IMR-90 (cell line): Measurements from ENCODE around the gene PCDH20. TPM values are rescaled to one million over a fixed set of nuclear protein-coding genes. Genes with fewer than 3 reads are reported as not detected.

Source experiments
- ATAC-seq: fragments of 200-7000 bp; cut with Tn5 transposase; 2 replicates; pipeline ENCODE4 v1.9.1; 2020; ENCODE audit warnings: low read depth, mild to moderate bottlenecking, moderate library complexity
- BruUV-seq: library from RNA; stranded (reverse); fragments of 400-500 nt; replicated peaks from 2 replicates; lab custom pipeline; 2021; lab: Mats Ljungman, UMichigan
- CTCF ChIA-PET: fragments of 300-600 bp; formaldehyde crosslinking; extraction: SDS; loops from one replicate; lab custom pipeline; 2021; ENCODE audit warnings: antibody characterized with exemption; lab: Yijun Ruan, JAX
- POLR2A ChIA-PET: fragments of 300-600 bp; sonication (Branson Sonifier 250); formaldehyde crosslinking; loops from one replicate; lab custom pipeline; 2022; ENCODE audit warnings: antibody characterized with exemption; ENCODE audit not compliant: unreplicated experiment; lab: Charles Lee
- DNase-seq: peaks from one replicate; pipeline ENCODE4 v3.0.0; 2013
- H2AFZ ChIP-seq: replicated peaks from 2 replicates; pipeline ENCODE3; 2013; ENCODE audit warnings: low read length, mild to moderate bottlenecking; ENCODE audit not compliant: poor library complexity
- H2AK5ac ChIP-seq: 2 replicates; pipeline ENCODE4 v1.6.1; 2013; ENCODE audit warnings: low read depth, low read length, inconsistent platforms
- H2AK9ac ChIP-seq: replicated peaks from 2 replicates; pipeline ENCODE3; 2013; ENCODE audit warnings: mild to moderate bottlenecking, low read depth, low read length, moderate library complexity; ENCODE audit not compliant: poor library complexity
- H2BK120ac ChIP-seq: 2 replicates; pipeline ENCODE4 v1.6.1; 2013; ENCODE audit warnings: low read depth, low read length, inconsistent platforms
- H2BK15ac ChIP-seq: 3 replicates; pipeline ENCODE4 v1.6.1; 2013; ENCODE audit warnings: low read depth, low read length, inconsistent platforms
- H2BK20ac ChIP-seq: 2 replicates; pipeline ENCODE4 v1.6.1; 2013; ENCODE audit warnings: low read depth, mild to moderate bottlenecking, inconsistent platforms, low read length, moderate library complexity
- H2BK5ac ChIP-seq: 2 replicates; pipeline ENCODE4 v1.6.1; 2013; ENCODE audit warnings: mild to moderate bottlenecking, low read depth, low read length, inconsistent platforms; ENCODE audit not compliant: poor library complexity, severe bottlenecking
- H3K14ac ChIP-seq: replicated peaks from 2 replicates; pipeline ENCODE4 v1.6.1; 2013; ENCODE audit warnings: low read depth, low read length, inconsistent platforms
- H3K18ac ChIP-seq: 2 replicates; pipeline ENCODE4 v1.6.1; 2013; ENCODE audit warnings: low read depth, low read length, control low read depth
- H3K23ac ChIP-seq: 2 replicates; pipeline ENCODE4 v1.6.1; 2013; ENCODE audit warnings: low read depth, low read length, inconsistent platforms
- H3K27ac ChIP-seq: 2 replicates; pipeline ENCODE4 v1.5.1; 2013; ENCODE audit warnings: mild to moderate bottlenecking, control low read depth, low read length; ENCODE audit not compliant: insufficient read depth
- H3K27me3 ChIP-seq: 2 replicates; pipeline ENCODE4 v1.6.1; 2013; ENCODE audit warnings: low read length; ENCODE audit not compliant: control insufficient read depth, insufficient read depth
- H3K36me3 ChIP-seq: 2 replicates; pipeline ENCODE4 v1.6.1; 2013; ENCODE audit warnings: low read length, mixed read lengths; ENCODE audit not compliant: control insufficient read depth, insufficient read depth
- H3K4ac ChIP-seq: 2 replicates; pipeline ENCODE4 v1.6.1; 2013; ENCODE audit warnings: low read depth, low read length, inconsistent platforms
- H3K4me1 ChIP-seq: 2 replicates; pipeline ENCODE4 v1.6.1; 2013; ENCODE audit warnings: low read length, mixed read lengths; ENCODE audit not compliant: control insufficient read depth, insufficient read depth
- H3K4me2 ChIP-seq: 2 replicates; pipeline ENCODE4 v1.6.1; 2013; ENCODE audit warnings: low read depth, mild to moderate bottlenecking, control low read depth, low read length, moderate library complexity
- H3K4me3 ChIP-seq: 2 replicates; pipeline ENCODE4 v1.5.1; 2013; ENCODE audit warnings: low read depth, mild to moderate bottlenecking, control low read depth, low read length, moderate library complexity; ENCODE audit not compliant: insufficient read depth
- H3K56ac ChIP-seq: 2 replicates; pipeline ENCODE4 v1.6.1; 2013; ENCODE audit warnings: low read length, inconsistent platforms; ENCODE audit not compliant: insufficient read depth; ENCODE audit errors: extremely low read depth
- H3K79me1 ChIP-seq, 2 experiments: 2 replicates each; pipeline ENCODE4 v1.6.1; 2013; ENCODE audit warnings: low read length in 2 of 2, inconsistent platforms in 1 of 2, low read depth in 1 of 2
- H3K9ac ChIP-seq: 2 replicates; pipeline ENCODE4 v1.6.1; 2013; ENCODE audit warnings: low read depth, low read length, control low read depth
- H3K9me1 ChIP-seq: 2 replicates; pipeline ENCODE4 v1.6.1; 2013; ENCODE audit warnings: low read length, inconsistent platforms; ENCODE audit not compliant: insufficient read depth
- H3K9me3 ChIP-seq: 2 replicates; pipeline ENCODE4 v1.6.1; 2013; ENCODE audit warnings: low read length; ENCODE audit not compliant: control insufficient read depth, insufficient read depth
- H4K20me1 ChIP-seq: 2 replicates; pipeline ENCODE4 v1.6.1; 2013; ENCODE audit warnings: low read length, inconsistent platforms; ENCODE audit not compliant: insufficient read depth
- H4K5ac ChIP-seq: 2 replicates; pipeline ENCODE4 v1.6.1; 2013; ENCODE audit warnings: mild to moderate bottlenecking, low read depth, low read length, control low read depth
- H4K8ac ChIP-seq, 2 experiments: 2 replicates each; pipeline ENCODE4 v1.6.1; 2013; ENCODE audit warnings: low read depth in 2 of 2, low read length in 2 of 2, control low read depth in 1 of 2, inconsistent platforms in 1 of 2
- H4K91ac ChIP-seq: 2 replicates; pipeline ENCODE4 v1.6.1; 2013; ENCODE audit warnings: low read depth, low read length, inconsistent platforms; ENCODE audit not compliant: insufficient read depth
- BHLHE40 ChIP-seq: fragments of 150-350 bp; IDR thresholded peaks from 2 replicates; pipeline ENCODE4 v1.6.1; 2016; ENCODE audit warnings: mild to moderate bottlenecking, low read depth, low read length
- CEBPB ChIP-seq: IDR thresholded peaks from 2 replicates; pipeline ENCODE4 v1.6.1; 2012; ENCODE audit warnings: low read depth, low read length, improper control_type of control experiment
- CHD1 ChIP-seq: IDR thresholded peaks from 2 replicates; pipeline ENCODE4 v1.6.1; 2012; ENCODE audit warnings: low read depth, low read length, improper control_type of control experiment
- CTCF ChIP-seq: conservative IDR thresholded peaks from 2 replicates; pipeline ENCODE4 v1.5.1; 2012; ENCODE audit warnings: mild to moderate bottlenecking, low read depth, low read length, improper control_type of control experiment
- ELK1 ChIP-seq: fragments of 150-350 bp; IDR thresholded peaks from 2 replicates; pipeline ENCODE4 v1.6.1; 2016; ENCODE audit warnings: low read depth, mild to moderate bottlenecking, low read length, moderate library complexity, borderline replicate concordance
- FOS ChIP-seq: fragments of 150-350 bp; IDR thresholded peaks from 2 replicates; pipeline ENCODE4 v1.6.1; 2016; ENCODE audit warnings: low read depth, low read length
- MAFK ChIP-seq: IDR thresholded peaks from 2 replicates; pipeline ENCODE4 v1.6.1; 2012; ENCODE audit warnings: low read depth, low read length, improper control_type of control experiment
- MAZ ChIP-seq: IDR thresholded peaks from 2 replicates; pipeline ENCODE4 v1.6.1; 2012; ENCODE audit warnings: low read depth, mild to moderate bottlenecking, low read length, improper control_type of control experiment, moderate library complexity, borderline replicate concordance
- MXI1 ChIP-seq: IDR thresholded peaks from 2 replicates; pipeline ENCODE4 v1.6.1; 2012; ENCODE audit warnings: low read depth, mild to moderate bottlenecking, low read length, moderate library complexity, borderline replicate concordance
- NFE2L2 ChIP-seq: fragments of 150-350 bp; IDR thresholded peaks from 2 replicates; pipeline ENCODE4 v1.6.1; 2016; ENCODE audit warnings: low read depth, mild to moderate bottlenecking, low read length
- POLR2A ChIP-seq: IDR thresholded peaks from 2 replicates; pipeline ENCODE4 v1.6.1; 2012; ENCODE audit warnings: mild to moderate bottlenecking, low read depth, low read length
- RAD21 ChIP-seq: IDR thresholded peaks from 2 replicates; pipeline ENCODE4 v1.6.1; 2012; ENCODE audit warnings: low read length, improper control_type of control experiment
- RCOR1 ChIP-seq: IDR thresholded peaks from 2 replicates; pipeline ENCODE4 v1.6.1; 2012; ENCODE audit warnings: mild to moderate bottlenecking, low read length, improper control_type of control experiment; ENCODE audit not compliant: insufficient replicate concordance
- RFX5 ChIP-seq: IDR thresholded peaks from 2 replicates; pipeline ENCODE4 v1.8.0; 2012; ENCODE audit warnings: low read depth, mild to moderate bottlenecking, low read length, moderate library complexity
- USF2 ChIP-seq: fragments of 150-350 bp; IDR thresholded peaks from 2 replicates; pipeline ENCODE4 v1.6.1; 2017; ENCODE audit warnings: mild to moderate bottlenecking, antibody characterized with exemption, low read length, low read depth
- WGBS, 2 experiments: methylation state at CpG; one replicate each; pipeline versions ENCODE4 v1.1.5 to v1.1.7; 2013; ENCODE audit warnings: missing lambda C conversion rate in 2 of 2; ENCODE audit not compliant: insufficient read length in 1 of 2; ENCODE audit errors: extremely low coverage in 2 of 2; 5-methylcytosine and 5-hydroxymethylcytosine counted together
- dilution Hi-C: fragments of 300-500 bp; cut with HindIII; formaldehyde crosslinking; loops from one replicate; pipeline ENCODE4 v1.14.3; 2018; ENCODE audit warnings: low sequenced_read_pairs; ENCODE audit not compliant: unreplicated experiment
- in situ Hi-C: fragments of 300-500 bp; cut with MboI; formaldehyde crosslinking; loops from 3 replicates; pipeline ENCODE4 v1.14.3; 2019; ENCODE audit warnings: low sequenced_read_pairs, inconsistent platforms, mixed read lengths
- intact Hi-C: fragments of 100-400 bp; cut with micrococcal nuclease; formaldehyde crosslinking; loops from 2 replicates; pipeline ENCODE4 v1.10.0; 2022
- polyA plus RNA-seq, 3 experiments: library from polyadenylated mRNA; depleted of rRNA; stranded (reverse); fragments of >200 nt; gene quantifications; 2 replicates each; pipeline ENCODE4 v1.2.3, GENCODE V29; 2012; ENCODE audit warnings: low replicate concordance in 1 of 3
- total RNA-seq: library from RNA; depleted of rRNA; stranded (reverse); fragments of >200 nt; gene quantifications from 2 replicates; pipeline ENCODE4 v1.2.3, GENCODE V29; 2012

The PCDH20 gene
- total and polyA plus RNA-seq, 2 of the 4 experiments (the other 2 are of a cell fraction): not detected

- no peak overlapping the region for H3K14ac ChIP-seq
- H3K36me3 ChIP-seq: no peaks in the 10 kb centered on the region
- H2BK5ac ChIP-seq: no peak overlapping the region
- ChIA-PET CTCF (no interaction called here), POLR2A (no interaction called here)
- H3K9ac ChIP-seq: no peak overlapping the region
- no peak overlapping the region for H4K91ac ChIP-seq
- in situ Hi-C loops: no loop called here
- H3K9me3 ChIP-seq: no peaks in the 10 kb centered on the region; the same call in 1 of the 2 replicates
- H3K79me1 ChIP-seq: no peaks in the 10 kb centered on the region
- no peak overlapping the region for H4K5ac ChIP-seq
- TF ChIP-seq CTCF (no peak), FOS (no peak), BHLHE40 (no peak), ELK1 (no peak), CEBPB (no peak), MAZ (no peak), MAFK (no peak), MXI1 (no peak), NFE2L2 (no peak), CHD1 (no peak), RCOR1 (no peak), RFX5 (no peak), POLR2A (no peak), RAD21 (no peak), USF2 (no peak)
- no peak overlapping the region for H2AK9ac ChIP-seq
- H2AK5ac ChIP-seq: no peak overlapping the region
- dilution Hi-C loops: no loop called here
- H3K9me1 ChIP-seq: no peaks in the 10 kb centered on the region
- no peak for DNase-seq
- H3K4me2 ChIP-seq: no peak overlapping the region
- no peak overlapping the region for H2AFZ ChIP-seq
- H2BK20ac ChIP-seq: no peak overlapping the region
- H4K20me1 ChIP-seq: no peaks in the 10 kb centered on the region
- BruUV-seq: no TSS peak
- no peak for ATAC-seq
- H3K4me1 ChIP-seq: no peaks in the 10 kb centered on the region
- no peak overlapping the region for H2BK15ac ChIP-seq
- intact Hi-C loops: no loop called here
- H3K27ac ChIP-seq: no peak overlapping the region
- no peak overlapping the region for H3K4ac ChIP-seq
- no peak overlapping the region for H3K56ac ChIP-seq
- no peak overlapping the region for H4K8ac ChIP-seq
- no peak overlapping the region for H3K18ac ChIP-seq
- no peak overlapping the region for H2BK120ac ChIP-seq
- H3K27me3 ChIP-seq: no peaks in the 10 kb centered on the region
- H3K4me3 ChIP-seq: no peak overlapping the region
- no CpG with 5 or more reads among the region's 3 CpGs for WGBS, 2 experiments
- H3K23ac ChIP-seq: no peak overlapping the region
Observed at GRCh38 chr13:61370520-61370919, 45.1 kb downstream of the PCDH20 start.
